Stimulated activated CD4-positive, alpha-beta T cell treated with anti-CD3 and anti-CD28 coated beads, Interleukin-4, amount 100 ng/mL, for 1 hour (primary cell): ENCODE measurements around the gene ABHD12B.
"Not testable (repeated sequence)": the region's sequence is repeated elsewhere in the genome, so short reads cannot be mapped to it uniquely, and the experiment has no call there.

Experiments
- DNase-seq: peaks from one replicate; pipeline ENCODE4 v3.0.0-alpha.2; 2020

ABHD12B gene

GRCh38 chr14:50839691-50840090 lies 32.2 kb upstream of the ABHD12B start:
- DNase-seq, result no peak

GRCh38 chr14:50844391-50844790 lies 27.5 kb upstream of the ABHD12B start:
- DNase-seq, result no peak

GRCh38 chr14:50845166-50845565 lies 26.7 kb upstream of the ABHD12B start:
- no peak for DNase-seq

- DNase-seq, result no peak
Measured at GRCh38 chr14:50846226-50846880, 25.5 kb upstream of the ABHD12B start.

GRCh38 chr14:50853891-50854290 lies 18.0 kb upstream of the ABHD12B start:
- no peak for DNase-seq

GRCh38 chr14:50854521-50854920 lies 17.3 kb upstream of the ABHD12B start:
- DNase-seq, result no peak

- no peak for DNase-seq
Measured at GRCh38 chr14:50855558-50855957, 16.3 kb upstream of the ABHD12B start.

GRCh38 chr14:50856660-50857059 lies 15.2 kb upstream of the ABHD12B start:
- DNase-seq, result no peak

GRCh38 chr14:50859296-50859624 lies 12.6 kb upstream of the ABHD12B start:
- DNase-seq, result no peak

- peak; percentile 89 for DNase-seq
Measured at GRCh38 chr14:50860478-50861086, 11.3 kb upstream of the ABHD12B start.

GRCh38 chr14:50862036-50862570 lies 9.8 kb upstream of the ABHD12B start:
- no peak for DNase-seq

- no peak for DNase-seq
Measured at GRCh38 chr14:50864237-50864636, 7.6 kb upstream of the ABHD12B start.

- DNase-seq, result no peak
Measured at GRCh38 chr14:50864946-50865345, 6.9 kb upstream of the ABHD12B start.

GRCh38 chr14:50865391-50866076 lies 6.3 kb upstream of the ABHD12B start:
- no peak for DNase-seq

- no peak for DNase-seq
Measured at GRCh38 chr14:50871228-50871627, 625 bp upstream of the ABHD12B start.

- DNase-seq, result no peak
Measured at GRCh38 chr14:50874757-50875156, 2.9 kb downstream of the ABHD12B start.

GRCh38 chr14:50875359-50876070 lies 3.7 kb downstream of the ABHD12B start:
- DNase-seq, result peak; percentile 45

- no peak for DNase-seq
Measured at GRCh38 chr14:50882932-50883826, 11.3 kb downstream of the ABHD12B start.

GRCh38 chr14:50883827-50884197 lies 12.0 kb downstream of the ABHD12B start:
- DNase-seq, result no peak

- DNase-seq, result no peak
Measured at GRCh38 chr14:50887476-50887875, 15.6 kb downstream of the ABHD12B start.

GRCh38 chr14:50892255-50892654 lies 20.4 kb downstream of the ABHD12B start:
- no peak for DNase-seq

- not testable (repeated sequence) for DNase-seq
Measured at GRCh38 chr14:50896421-50896820, 24.6 kb downstream of the ABHD12B start.
